GM19099 (cell line): ENCODE results near the gene PXDN.

Experiments
- POLR2A ChIP-seq: IDR thresholded peaks from 3 replicates; pipeline ENCODE4 v1.6.1; 2011; ENCODE audit warnings: low read depth; ENCODE audit not compliant: insufficient read length; ENCODE audit errors: extremely low read depth

The PXDN gene

GRCh38 chr2:1727796-1728474 lies 16.4 kb downstream of the PXDN start:
- TF ChIP-seq POLR2A = no peak

- TF ChIP-seq POLR2A = no peak
These were observed 17.1 kb downstream of the PXDN start for GRCh38 chr2:1727101-1727771.

GRCh38 chr2:1726558-1726957 lies 17.8 kb downstream of the PXDN start:
- no peak for TF ChIP-seq POLR2A

GRCh38 chr2:1723397-1724042 lies 20.8 kb downstream of the PXDN start:
- no peak for TF ChIP-seq POLR2A

GRCh38 chr2:1722692-1723091 lies 21.6 kb downstream of the PXDN start:
- TF ChIP-seq POLR2A = no peak

- no peak for TF ChIP-seq POLR2A
These were observed 22.3 kb downstream of the PXDN start for GRCh38 chr2:1721706-1722646.

GRCh38 chr2:1718339-1719220 lies 25.7 kb downstream of the PXDN start:
- TF ChIP-seq POLR2A = no peak

GRCh38 chr2:1717113-1717512 lies 27.2 kb downstream of the PXDN start:
- TF ChIP-seq POLR2A = no peak

- no peak for TF ChIP-seq POLR2A
These were observed 27.9 kb downstream of the PXDN start for GRCh38 chr2:1716441-1716840.

GRCh38 chr2:1715184-1716013 lies 28.9 kb downstream of the PXDN start:
- TF ChIP-seq POLR2A = no peak

GRCh38 chr2:1714291-1715064 lies 29.8 kb downstream of the PXDN start:
- TF ChIP-seq POLR2A = no peak

- TF ChIP-seq POLR2A = no peak
These were observed 30.5 kb downstream of the PXDN start for GRCh38 chr2:1713839-1714236.

GRCh38 chr2:1713142-1713838 lies 31.0 kb downstream of the PXDN start:
- TF ChIP-seq POLR2A = no peak
